GM21619 (cell line): ENCODE measurements around the gene SRRM2.

ENCODE experiments used
- ATAC-seq: cut with Tn5 transposase; IDR thresholded peaks from one replicate; pipeline ENCODE4 v1.9.1; 2021; ENCODE audit not compliant: unreplicated experiment

SRRM2 gene

GRCh38 chr16:2752035-2752849 is at the start of gene SRRM2:
SRRM2 (plus strand) TSS chr16:2752638; CDS start chr16:2756365, 3,727 bp downstream.
- ATAC-seq, result peak; percentile 81

DNA sequence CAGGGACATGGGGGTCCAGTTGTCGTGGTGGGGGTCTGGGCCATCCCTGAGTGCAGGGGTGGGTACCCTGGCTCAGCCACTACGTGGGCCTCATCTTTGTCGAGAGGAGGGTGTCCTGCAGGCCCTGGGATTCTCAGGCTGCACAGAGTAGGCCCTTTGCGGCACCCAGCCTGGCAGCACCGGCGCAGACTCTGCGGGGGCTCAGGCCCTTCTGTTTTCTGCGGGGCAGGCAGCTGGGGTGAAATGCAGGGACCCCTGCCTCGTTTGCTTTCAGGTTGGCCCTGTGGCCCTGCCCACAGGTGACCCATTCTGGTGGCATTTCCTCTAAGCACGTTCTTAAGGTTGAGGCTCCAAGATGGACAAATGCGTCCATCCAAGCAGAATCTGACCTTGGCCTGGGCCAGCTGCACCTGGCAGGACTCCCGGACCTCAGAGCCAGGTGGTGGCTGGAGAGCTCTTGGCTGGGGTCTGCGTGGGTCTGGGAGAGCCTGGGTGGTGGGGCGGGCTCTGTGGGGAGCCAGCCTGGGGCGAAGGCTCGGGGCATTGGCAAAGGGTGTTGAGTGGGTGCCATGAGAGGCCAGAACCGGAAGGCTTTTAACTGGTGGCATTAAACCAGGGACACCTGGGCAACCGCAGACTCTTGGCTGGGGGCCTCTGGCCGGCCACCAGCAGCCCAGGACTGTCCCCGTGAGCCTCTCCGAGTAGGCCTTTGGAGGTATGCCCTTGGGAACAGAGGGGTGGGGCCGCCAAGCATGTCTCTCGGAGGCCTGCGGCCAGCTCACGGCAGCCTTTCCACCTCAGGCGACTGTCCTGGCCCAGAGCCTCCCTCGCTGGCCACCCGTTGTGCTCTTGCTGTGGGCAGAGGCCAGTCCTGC is 49.3 kb upstream of the SRRM2 start:
- no peak for ATAC-seq

GRCh38 chr16:2704166-2704982 is 48.1 kb upstream of the SRRM2 start:
- no peak for ATAC-seq

- no peak for ATAC-seq
Measured at GRCh38 chr16:2704983-2705275, 47.5 kb upstream of the SRRM2 start.

DNA sequence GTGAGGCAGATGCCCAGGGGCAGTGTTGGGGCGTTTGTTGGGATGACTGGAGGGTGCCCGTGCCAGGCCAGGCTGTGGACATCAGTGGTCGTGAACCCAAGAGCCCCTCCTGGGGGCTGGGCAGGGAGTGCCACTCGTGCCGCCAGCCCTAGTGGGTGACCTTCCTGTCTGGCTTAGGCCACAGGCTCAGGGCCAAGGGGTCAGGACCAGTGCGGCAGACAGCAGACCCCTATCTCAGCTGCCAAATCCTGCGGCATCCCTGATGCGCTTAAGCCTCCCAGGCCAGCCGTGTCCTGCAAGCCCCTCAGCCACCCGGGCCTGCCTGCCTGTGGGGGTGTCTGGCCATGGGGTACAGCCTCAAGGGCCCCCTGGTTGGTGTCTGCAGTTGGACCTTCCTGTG is 47.1 kb upstream of the SRRM2 start:
- no peak for ATAC-seq

DNA sequence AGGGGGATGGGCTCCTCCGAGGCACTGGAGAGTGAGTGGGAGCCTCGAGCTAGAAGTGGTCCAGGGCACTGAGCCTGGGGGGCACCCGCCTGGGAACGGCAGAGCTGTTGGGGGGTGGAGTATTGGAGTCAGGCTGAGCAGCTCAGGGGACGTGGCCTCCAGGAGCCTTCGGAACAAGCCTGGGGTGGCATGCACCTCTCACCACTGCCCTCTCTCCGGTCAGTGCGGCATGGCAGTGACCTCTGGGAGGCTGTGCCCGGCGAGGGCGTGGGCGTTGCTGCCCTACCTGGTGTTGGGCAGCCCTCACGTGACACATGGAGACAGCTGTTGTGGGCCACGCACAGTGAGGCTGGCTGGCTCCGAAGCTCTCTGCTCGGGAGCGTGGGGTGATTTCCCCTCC is 46.4 kb upstream of the SRRM2 start:
- no peak for ATAC-seq

- ATAC-seq, result no peak
Measured at GRCh38 chr16:2706611-2707311, 45.7 kb upstream of the SRRM2 start.

DNA sequence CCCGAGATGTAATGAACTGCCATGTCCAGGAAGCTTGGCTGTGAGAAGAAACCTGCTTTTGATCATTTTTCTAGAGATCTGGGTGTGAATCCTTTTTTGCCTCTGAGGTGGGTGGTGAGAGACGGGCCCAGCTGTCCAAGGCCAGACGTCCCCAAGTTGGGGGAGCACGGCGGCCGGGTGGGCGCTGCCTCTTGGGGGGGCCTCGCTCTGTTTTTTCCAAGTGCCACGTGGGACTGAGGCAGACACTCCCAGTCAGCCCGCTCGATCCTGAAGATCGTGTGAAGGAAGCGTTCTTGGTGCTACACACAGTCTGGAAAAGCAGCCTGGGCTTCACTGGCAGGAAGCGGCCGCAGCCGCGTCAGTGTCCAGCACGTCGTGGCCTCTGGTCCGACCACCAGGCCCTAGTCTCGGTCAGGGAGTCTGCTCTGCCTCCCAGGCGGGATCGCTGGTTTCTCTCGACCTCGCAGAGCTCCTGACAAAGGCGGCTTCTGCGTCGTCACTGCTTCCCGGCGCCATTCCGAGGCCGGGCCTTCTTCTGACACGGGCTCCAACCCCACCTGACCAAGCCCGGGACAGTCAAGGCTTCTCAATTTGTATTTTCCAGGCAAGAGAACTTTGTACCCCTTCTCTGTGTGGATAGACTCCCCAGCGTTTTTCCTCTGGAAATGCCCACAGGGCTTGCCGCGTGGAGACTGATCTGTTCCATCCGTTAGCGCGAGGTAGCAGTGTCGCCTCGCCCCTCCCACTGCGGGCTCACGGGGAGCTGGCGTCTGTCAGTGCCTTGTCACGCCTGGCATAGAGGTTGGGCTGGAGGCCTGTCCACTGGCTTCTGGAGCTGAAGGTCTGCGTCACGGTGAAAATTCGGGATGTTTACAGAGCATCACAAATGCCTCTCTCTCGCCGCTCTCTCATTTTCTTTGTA is 44.8 kb upstream of the SRRM2 start:
- ATAC-seq, result no peak

DNA sequence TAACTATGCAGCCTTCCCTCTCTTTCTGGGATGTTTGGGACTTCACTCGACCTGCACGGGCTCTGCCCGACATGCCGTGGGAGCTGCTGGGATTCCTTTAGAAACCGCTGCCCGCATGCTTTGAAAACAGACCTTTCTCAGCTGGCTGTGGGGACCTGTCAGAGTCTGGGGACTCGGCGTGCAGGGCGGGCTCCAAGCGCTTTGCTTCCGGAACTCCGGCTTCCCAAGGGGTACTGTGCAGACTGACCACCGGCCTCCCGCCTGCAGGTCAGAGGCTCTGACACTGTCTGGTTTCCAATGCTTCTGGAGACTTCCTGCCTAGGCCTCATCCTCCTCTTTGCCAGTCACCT is 44.2 kb upstream of the SRRM2 start:
- no peak for ATAC-seq

DNA sequence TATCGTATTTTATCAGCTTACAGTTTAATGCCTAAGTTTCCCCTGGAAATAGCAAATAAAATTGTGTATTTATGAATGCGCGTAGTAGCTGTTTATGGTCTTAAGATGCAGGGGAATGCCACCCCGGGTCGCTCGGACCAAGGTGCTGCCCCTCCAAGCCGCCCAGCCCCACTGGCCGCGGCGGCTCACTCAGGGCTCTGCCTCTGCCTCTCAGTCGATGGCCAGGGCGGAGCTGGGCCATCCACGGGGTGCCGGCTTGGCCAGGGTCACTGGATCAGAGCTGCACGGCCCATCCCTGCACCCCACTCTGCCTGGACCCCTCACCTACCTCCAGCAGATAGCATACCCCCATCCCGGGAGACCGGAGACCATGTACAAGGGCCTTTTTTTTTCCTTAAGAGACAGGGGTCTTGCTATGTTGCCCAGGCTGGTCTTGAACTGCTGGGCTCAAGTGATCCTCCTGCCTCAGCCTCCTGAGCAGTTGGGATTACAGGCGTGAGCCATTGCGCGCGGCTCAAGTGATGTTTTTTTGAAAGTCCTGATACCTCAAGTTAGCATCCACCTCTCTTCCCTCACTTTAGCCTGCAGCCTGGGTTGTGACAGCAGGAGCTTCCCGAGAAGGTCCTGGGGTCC is 43.4 kb upstream of the SRRM2 start:
- ATAC-seq, result no peak

DNA sequence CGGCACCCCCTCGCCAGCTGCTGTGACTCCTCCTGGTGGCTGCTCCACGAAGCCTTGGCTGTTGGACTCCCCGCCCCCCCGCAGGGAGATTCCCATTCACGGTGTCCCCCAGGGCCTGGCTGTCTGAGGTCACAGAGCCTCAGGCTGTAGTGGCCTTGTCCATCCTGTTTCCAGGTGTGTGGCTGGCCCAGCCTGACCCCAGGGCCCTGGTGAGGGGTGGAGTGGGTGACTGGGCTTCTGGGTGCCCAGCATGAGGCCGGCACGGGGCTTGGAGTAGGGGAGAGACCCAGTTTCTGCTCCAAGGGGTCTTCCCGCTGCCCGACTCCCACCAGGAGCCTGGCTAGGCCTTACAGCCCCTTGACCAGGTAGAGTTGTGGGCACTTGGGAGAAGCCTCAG is 42.9 kb upstream of the SRRM2 start:
- ATAC-seq, result no peak

DNA sequence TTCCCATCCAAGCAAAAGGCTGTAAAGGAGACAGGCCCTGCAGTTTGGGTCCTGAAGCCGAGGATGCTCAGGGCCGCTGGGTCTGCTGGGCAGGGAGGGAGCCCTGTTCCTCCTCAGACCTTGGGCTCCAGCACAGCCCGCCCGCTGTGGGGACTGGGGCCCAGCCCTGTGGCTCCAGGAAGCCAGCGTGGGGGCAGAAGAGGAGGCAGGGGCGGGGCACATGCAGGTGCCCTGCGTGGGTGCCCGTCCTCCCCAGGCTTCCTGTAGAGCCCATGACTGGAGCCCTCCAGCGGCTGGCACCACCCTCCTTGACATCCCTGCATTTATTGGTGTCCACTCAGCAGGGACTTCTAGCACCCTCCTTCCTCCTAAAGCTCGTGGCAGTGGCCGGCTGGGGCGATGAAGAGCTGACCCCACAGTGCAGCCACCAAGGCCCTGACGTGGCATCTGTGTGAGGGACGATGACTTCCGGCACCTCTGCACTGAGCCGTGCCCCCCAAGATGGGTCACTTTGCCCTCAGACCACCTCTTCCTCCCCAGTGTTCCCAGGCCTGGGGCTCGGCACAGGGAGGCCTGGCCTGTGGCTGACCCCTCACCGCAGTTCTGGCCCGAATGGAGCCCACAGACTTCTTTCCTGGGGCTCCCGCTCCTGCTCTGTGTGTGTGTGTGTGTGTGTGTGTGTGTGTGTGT is 42.3 kb upstream of the SRRM2 start:
- ATAC-seq, result no peak

DNA sequence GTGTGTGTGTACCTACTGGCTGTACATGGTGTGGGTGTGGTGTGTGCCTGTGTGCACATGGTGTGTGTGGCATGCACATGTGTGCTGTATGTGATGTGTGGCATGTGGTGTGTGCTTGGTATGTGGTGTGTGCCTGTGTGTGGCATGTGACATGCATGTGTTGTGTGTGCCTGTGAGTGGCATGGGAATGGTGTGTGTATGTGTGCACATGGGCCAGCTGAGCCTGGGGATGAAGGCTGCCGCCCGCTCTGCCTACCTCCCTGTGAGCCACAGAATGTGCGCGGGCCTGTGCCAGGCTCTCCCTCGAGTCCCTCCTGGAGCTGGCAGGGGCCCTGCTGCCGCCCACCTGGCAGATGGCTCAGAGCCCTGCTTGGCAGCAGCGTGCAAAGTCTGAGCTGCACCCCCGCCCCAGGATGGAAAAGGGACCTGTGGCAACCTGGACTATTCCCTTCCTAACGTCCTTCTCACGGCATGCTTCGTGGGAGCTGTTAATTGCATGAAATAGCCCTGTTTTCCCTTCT is 41.7 kb upstream of the SRRM2 start:
- no peak for ATAC-seq

GRCh38 chr16:2711370-2712062 is 40.9 kb upstream of the SRRM2 start:
- no peak for ATAC-seq

DNA sequence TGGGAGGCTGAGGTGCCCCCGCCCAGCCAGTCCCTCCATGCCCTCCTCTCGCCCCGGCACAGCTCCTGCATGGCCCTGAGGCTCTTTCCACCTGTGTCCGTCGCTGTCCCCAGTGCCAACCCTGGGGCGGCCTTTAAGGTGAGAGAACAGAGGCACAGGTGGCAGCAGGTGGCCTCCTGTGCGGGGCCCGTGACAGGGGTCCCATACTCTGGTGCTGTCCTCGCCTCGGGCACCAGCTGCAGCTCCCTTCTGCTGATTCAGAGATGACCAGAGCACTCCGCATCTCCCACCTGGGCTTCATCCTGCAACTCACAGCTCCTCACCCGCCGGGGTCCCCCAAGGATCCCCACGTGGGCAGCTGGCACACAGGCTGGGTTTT is 40.4 kb upstream of the SRRM2 start:
- ATAC-seq, result no peak

GRCh38 chr16:2712546-2712945 is 39.9 kb upstream of the SRRM2 start:
- ATAC-seq, result no peak

- no peak for ATAC-seq
Measured at GRCh38 chr16:2713523-2713922, 38.9 kb upstream of the SRRM2 start.
